ENCODE results near the gene PAIP1.
A peak's percentile ranks its signal among the peaks of the same experiment; 100 is the strongest.

DNA sequence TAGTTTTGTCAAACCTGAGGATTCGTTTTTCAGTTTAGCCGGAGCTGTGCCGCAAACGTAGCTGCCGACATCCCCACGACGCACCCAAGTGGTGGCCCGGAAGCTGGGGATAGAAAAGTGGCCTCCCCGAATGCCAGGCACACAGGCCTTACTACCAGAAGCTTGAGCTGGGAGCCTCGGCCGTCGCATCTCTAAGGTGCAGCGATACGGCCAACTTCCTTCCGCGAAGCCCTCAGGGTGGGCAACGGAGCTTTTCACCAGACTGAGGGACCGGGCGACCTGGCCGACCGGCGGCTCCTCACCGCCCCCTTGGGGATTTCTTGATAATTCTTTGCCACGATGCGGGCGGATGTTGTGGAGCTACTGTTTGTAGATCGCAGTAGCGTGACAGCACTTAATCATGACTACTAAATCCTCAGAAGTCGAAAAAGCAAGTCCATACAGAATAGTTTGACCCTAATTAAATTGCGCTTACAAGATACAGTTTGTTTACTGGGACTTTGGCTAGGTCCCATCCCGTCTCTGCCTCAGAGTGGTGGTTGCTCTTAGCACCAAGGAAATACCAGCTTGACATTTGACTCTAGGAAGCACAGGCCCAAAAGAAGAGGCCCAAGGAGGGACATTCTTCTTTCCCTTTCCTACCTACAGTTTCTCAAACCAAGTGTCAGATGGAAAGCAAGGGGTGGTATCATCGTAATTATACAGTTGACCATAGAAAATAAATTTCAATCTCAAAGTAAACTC, 72.6 kb downstream of the PAIP1 start:
- TF ChIP-seq CTCF (IDR thresholded peaks at IDR 0.05; ENCODE audit: poor library complexity) (peak; percentile 79), EZH2 (IDR thresholded peaks at IDR 0.05; ENCODE audit: borderline replicate concordance) (no peak)
